C4-2B (cell line): ENCODE data around the gene EWSR1.

ENCODE experiments used
- CTCF ChIP-seq: fragments of 450-650 bp; conservative IDR thresholded peaks from 2 replicates; pipeline ENCODE4 v1.5.1; 2017; ENCODE audit warnings: mild to moderate bottlenecking
- ZFX ChIP-seq: fragments of 450-650 bp; IDR thresholded peaks from 2 replicates; pipeline ENCODE4 v1.6.1; 2017

- TF ChIP-seq CTCF, result no peak
- TF ChIP-seq ZFX, result no peak
These were observed 43.1 kb upstream of the EWSR1 start for GRCh38 chr22:29224859-29225410.
